Mesenteric fat pad (tissue), 1 donor: ENCODE results near the gene UMOD. TPM values are rescaled to one million over a fixed set of nuclear protein-coding genes. Genes with fewer than 3 reads are reported as not detected.
"Not testable (repeated sequence)": the region's sequence is repeated elsewhere in the genome, so short reads cannot be mapped to it uniquely, and the experiment has no call there.

Experiments used
- DNase-seq: peaks from one replicate; pipeline ENCODE4 v3.0.0-alpha.2; 2020; ENCODE audit warnings: low spot score
- total RNA-seq: library from RNA; stranded (reverse); fragmentation: NEBNext Ultra II Directional; extraction: Animal tissue kit (Norgen Biotek cat#: 25700); gene quantifications from one replicate; pipeline ENCODE4 v1.2.1, GENCODE V29; 2021
- donor health status: DM: yes; HTN: yes; CAD: no.

Gene UMOD
- total RNA-seq, 1 donor from 2014 or later = not detected

DNA sequence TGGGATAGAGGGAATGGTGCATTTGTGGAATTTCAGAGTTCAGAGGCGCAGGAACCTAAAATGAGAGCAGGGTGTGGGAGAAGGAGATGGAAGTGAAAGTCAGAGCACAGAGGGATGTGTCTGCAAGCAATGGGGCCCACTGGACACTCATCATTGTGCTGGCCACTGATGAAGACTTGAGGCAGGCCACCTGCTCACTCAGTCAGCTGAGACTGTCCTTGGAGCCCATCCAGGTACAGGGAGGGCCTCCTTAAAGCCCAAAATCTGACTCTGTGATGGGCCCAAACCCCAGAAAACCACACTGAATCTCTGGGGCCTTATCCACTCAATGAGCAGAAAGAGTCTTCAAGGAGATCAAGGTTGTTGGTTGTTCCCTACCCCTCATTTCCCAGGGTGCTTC is 30.8 kb downstream of the UMOD start:
- DNase-seq = no peak

DNA sequence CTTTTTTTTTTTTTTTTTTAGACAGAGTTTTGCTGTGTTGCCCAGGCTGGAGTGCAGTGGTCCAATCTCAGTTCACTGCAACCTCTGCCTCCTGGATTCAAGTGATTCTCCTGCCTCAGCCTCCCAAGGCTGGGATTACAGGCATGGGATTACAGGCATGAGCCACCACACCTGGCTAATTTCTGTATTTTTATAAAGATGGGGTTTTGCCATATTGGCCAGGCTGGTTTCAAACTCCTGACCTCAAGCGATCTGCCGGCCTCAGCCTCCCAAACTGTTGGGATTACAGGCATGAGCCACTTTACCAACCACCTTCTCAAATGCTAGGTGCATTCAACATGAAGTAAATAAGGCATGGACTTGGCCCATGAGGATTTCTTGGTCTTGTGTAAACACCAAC is 31.5 kb downstream of the UMOD start:
- not testable (repeated sequence) for DNase-seq

- DNase-seq = no peak
Measured at GRCh38 chr16:20320592-20320991, 31.9 kb downstream of the UMOD start.

GRCh38 chr16:20320178-20320577 is 32.3 kb downstream of the UMOD start:
- no peak for DNase-seq

DNA sequence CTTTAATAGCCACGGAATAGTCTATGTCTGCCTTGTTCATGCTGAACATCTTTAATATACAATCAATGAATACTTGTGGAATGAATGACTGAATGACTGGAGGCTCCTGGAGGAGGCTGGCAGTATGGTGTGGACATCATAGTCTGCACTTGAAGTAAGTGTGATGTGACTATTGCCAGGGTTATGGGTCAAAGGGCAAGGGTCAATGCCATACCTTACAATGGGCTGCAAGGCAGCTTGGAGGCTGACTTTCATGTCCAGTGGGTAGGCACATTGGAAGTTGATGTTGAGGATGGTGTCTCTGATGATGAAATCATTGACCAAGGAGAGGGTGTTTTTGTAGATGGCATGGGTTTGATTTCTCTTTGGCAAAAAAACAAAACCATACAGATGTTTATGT is 33.1 kb downstream of the UMOD start:
- no peak for DNase-seq

DNA sequence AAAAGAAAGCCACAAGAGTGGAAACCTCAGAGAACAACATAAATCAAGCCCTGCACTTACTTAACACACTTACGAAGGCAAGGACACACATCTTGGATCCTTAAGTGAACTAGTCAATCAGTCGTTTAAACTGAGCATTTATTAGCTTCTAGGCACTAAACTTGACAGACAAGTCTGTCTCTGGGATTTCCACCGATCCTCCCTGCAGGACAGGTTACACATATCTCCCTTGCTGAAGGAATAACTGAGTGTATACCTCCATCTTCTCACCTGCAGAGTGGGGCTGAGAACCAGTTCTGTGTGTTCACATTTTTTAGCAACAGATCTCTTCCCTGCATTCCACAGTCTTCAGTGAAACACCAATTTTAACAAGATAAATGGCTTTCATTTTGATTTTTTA is 34.1 kb downstream of the UMOD start:
- no peak for DNase-seq

- DNase-seq = no peak
Measured at GRCh38 chr16:20318006-20318405, 34.5 kb downstream of the UMOD start.

- DNase-seq = no peak
Measured at GRCh38 chr16:20317117-20317516, 35.4 kb downstream of the UMOD start.

DNA sequence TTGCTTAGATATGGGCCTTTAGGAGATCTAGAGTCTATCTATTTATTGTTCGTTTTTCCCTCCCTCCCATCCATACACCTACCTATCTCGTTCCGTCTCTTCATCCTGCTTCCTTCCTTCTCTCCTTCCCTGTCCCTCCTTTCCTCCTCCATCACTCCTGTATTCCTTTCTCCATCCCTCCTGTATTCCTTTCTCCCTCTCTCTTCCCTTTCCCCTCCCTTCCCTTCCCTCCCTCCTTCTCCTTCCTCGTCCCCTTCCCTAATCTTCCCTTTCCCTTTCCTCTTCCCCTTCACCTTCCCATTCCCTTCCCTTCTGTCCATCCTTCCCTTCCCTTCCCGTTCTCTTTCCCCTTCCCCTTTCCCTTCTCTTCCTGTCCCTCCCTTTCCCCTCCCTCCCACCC is 35.8 kb downstream of the UMOD start:
- DNase-seq = no peak

DNA sequence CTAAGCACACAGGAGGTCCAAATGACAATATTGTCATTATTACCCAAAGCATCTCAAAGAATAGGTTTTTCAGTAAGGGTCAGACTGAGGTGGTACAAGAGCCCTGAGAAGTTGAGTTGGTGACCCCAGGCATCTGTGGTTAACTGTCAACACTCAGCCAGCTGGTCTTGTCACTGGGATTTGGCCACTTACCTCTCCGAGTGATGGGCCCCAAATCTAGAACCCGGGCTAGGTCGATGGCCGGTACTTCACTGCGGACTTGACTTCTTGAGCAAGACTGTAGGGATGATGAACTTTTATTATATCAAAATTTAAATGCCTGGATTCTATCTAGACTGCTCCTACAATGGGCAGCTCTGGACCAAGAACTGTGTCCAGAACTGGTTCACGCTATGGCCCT is 36.8 kb downstream of the UMOD start:
- DNase-seq = no peak

- DNase-seq = no peak
Measured at GRCh38 chr16:20314575-20314974, 37.9 kb downstream of the UMOD start.

DNA sequence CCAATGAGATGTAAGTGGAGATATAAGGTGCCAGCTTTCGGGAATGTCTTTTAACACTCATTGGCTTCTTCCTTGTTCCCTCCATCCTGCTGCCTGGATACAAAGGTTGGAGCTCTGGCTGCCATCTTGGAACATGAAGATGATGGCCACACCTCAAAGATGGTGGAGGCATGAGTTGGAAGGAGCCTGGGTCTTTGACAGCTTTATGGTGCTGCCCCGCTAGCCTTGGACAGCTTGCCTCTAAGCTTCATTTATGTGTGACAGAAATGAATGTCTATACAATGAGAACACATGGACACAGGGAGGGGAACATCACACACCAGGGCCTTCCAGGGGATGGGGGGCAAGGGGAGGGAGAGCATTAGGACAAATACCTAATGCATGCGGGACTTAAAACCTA is 38.8 kb downstream of the UMOD start:
- DNase-seq = no peak

DNA sequence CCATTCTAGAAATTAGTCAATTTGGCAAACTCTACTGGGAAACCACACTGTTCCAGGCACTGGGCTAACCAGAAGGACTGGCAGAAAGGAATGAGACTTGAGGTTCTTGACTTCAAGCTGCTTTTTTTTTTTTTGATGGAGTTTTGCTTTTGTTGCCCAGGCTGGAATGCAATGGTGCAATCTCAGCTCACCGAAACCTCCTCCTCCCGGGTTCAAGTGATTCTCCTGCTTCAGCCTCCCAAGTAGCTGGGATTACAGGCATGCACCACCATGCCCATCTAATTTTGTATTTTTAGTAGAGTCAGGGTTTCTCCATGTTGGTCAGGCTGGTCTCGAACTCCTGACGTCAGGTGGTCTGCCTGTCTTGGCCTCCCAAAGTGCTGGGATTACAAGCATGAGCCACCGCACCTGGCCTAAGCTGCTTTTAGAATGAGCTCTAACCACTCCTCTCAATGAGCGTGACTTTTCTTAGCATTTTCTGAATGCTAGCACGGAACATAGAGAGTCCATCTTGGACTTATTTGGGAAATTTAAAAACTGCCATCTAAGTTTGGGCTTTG is 39.9 kb downstream of the UMOD start:
- not testable (repeated sequence) for DNase-seq

DNA sequence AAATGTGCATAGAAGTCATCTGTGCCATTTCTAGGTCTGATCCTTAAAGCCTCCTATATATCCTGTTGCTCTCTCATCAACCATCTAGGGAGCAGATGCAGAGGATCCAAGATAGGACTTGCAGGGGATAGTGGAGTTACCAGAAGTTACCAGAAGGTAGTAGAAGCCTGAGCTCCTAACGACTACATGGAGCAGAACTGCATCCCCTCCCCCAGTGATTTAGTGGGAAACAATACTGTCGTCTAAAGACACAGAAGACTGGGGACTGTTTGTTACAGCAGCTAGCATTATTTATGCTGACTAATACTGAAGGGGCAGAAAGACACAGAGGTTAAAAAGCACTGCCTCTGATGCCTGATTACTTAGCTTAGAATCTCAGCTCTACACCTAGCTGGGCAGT is 41.0 kb downstream of the UMOD start:
- DNase-seq = no peak

DNA sequence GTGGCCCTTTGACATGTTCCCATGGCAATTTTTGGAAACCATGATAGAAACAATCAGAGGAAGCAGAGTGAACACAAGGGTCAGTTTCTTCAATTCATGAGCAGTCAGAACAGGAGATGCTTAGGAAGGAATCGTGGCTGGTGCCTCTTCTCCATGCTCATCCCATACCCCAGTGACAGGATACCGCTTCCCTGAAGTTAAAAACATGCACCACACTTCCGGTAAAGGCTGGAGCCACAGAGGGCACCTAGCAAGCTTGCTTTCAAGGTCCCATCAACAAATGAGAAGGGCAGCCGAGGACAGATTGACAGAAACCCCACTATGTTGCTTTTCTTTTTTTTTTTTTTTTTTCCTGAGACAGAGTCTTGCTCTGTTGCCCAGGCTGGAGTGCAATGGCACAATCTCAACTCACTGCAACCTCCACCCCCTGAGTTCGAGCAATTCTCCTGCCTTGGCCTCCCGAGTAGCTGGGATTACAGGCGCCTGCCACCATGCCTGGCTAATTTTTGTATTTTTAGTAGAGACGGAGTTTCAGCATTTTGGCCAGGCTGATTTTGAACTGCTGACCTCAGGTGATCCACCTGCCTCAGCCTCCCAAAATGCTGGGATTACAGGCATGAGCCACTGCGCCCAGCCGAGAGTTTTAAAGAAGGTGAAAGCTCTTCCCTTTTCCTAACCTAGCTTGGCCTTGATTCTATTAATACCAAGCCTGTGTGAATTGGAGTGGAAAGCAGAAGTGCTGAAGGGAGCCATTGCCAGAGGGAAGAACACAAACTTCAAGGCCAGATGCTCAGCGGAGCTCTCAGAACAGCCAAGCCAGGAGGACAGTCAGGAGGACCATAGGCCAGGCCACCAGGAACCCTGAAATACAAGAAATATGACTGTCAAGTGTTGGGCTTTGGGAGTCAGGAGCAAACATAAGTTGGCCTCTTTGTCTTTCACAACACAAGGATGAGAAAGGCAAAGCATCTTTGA is 41.8 kb downstream of the UMOD start:
- DNase-seq = no peak

DNA sequence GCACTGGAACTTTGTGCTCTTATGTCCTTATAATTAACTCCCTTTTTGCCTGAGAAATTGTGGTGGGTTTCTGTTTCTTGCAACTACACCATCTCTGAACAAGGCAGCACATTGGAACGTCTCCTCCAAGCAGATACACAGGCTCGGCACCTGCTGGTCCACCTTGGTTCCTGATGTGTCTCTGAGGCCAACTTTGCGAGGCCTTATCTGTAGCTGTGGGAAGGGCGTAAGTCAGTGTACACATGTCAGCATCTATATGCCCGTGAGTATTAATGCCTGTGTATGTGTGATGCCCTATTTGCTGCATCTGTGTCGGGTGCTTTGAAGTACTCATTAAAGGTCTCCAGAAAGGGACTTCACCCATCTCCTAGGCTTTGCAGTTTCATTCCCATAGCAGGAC is 42.7 kb downstream of the UMOD start:
- DNase-seq = no peak

DNA sequence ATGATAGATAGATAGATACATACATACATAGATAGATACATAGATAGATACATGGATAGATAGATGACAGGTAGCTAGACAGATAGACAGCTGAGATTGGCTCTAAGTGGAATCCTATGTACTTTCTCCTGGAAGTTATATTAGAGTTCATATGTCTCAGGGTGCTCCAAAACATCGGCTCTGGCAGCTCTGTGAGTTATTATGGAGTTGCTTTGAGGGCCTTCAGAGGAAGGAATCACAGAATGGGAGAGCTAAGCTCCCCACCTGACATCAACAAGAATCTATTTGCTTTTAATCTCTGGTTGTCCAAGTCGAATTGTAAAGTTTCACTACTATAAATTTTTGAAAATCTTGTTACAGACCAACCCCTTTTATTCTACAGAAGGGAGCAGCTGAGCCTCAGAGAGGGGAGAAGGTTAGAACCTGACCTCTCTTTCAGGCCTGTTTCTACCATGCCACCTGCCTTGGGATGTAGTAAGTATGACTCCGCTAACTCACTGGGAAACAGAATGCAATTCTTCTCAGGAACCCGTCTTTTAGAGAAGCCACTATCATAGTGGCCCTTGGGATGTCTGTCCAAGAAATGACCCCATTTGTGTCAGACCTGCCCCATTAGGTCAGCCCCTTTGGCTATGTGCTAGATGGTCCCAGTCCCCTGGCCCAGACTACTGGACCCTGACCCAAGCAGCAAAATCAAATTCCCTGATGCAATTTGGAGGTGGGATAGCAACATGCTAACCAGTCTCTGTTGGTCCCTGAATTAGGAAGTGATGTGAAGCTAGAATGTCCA is 43.5 kb downstream of the UMOD start:
- DNase-seq = no peak

- no peak for DNase-seq
Measured at GRCh38 chr16:20308266-20308665, 44.2 kb downstream of the UMOD start.

DNA sequence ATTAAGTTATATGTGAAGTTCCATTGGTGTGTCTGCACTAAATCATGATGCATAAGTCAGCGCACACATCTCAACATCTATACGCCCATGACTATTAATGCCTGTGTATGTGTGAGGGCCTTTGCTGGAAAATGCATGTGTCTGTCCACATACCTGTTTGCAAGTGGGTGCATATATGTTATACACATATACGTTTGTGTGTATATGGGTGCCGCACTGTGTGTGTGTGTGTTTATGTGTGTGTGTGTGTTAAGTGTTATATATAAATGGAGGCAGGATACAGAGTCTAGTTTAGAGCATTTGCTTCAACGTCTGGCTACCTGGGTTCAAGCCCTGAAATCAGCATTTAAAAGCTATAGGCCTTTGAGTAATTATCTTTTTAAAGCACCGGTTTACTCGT is 44.7 kb downstream of the UMOD start:
- no peak for DNase-seq

- DNase-seq = no peak
Measured at GRCh38 chr16:20307240-20307671, 45.3 kb downstream of the UMOD start.

DNA sequence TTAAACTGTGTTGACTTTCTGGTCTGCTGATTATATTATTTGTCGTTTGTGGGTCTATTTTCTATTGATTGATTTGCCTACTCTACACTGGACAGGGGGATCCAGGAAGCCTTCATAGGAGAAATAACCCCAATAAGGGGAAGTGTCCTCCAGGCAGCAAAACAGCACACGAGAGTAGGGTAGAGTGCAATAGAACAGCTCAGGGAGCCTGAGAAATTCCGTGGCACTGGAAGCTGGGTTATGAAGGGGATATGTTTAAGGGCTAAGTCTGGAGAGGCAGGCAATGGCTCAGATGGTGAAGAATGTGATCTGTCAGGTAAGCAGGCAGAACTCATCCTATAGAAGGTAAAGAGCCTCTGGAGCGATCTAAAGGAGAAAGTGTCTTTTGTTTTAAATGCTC is 46.1 kb downstream of the UMOD start:
- no peak for DNase-seq

- no peak for DNase-seq
Measured at GRCh38 chr16:20303012-20303411, 49.5 kb downstream of the UMOD start.
